Stimulated activated CD4-positive, alpha-beta T cell treated with anti-CD3 and anti-CD28 coated beads, Interleukin-4, amount 100 ng/mL, for 1 hour (primary cell): ENCODE measurements around the gene TMIE.

Experiments used
- DNase-seq: peaks from one replicate; pipeline ENCODE4 v3.0.0-alpha.2; 2020

The TMIE gene

GRCh38 chr3:46701181-46701939 lies at the start of gene TMIE:
TMIE (plus strand) TSS chr3:46701392; CDS start chr3:46701488, 96 bp downstream.
- no peak for DNase-seq

- no peak for DNase-seq
Observed at GRCh38 chr3:46655271-46655670, 45.9 kb upstream of the TMIE start.

- DNase-seq: no peak
Observed at GRCh38 chr3:46656778-46657556, 44.2 kb upstream of the TMIE start.

GRCh38 chr3:46659285-46659684 lies 41.9 kb upstream of the TMIE start:
- no peak for DNase-seq

- DNase-seq: no peak
Observed at GRCh38 chr3:46660003-46660402, 41.2 kb upstream of the TMIE start.

GRCh38 chr3:46660543-46661523 lies 40.4 kb upstream of the TMIE start:
- no peak for DNase-seq

GRCh38 chr3:46661776-46662766 lies 39.1 kb upstream of the TMIE start:
- DNase-seq: no peak

GRCh38 chr3:46662771-46663551 lies 38.2 kb upstream of the TMIE start:
- DNase-seq: no peak

GRCh38 chr3:46663591-46664135 lies 37.5 kb upstream of the TMIE start:
- DNase-seq: no peak

- no peak for DNase-seq
Observed at GRCh38 chr3:46664188-46664970, 36.8 kb upstream of the TMIE start.

GRCh38 chr3:46664971-46665762 lies 36.0 kb upstream of the TMIE start:
- DNase-seq: no peak

- no peak for DNase-seq
Observed at GRCh38 chr3:46665763-46666452, 35.3 kb upstream of the TMIE start.

GRCh38 chr3:46666453-46666845 lies 34.7 kb upstream of the TMIE start:
- no peak for DNase-seq

GRCh38 chr3:46667061-46667621 lies 34.1 kb upstream of the TMIE start:
- no peak for DNase-seq

- DNase-seq: no peak
Observed at GRCh38 chr3:46667657-46668056, 33.5 kb upstream of the TMIE start.

- no peak for DNase-seq
Observed at GRCh38 chr3:46668116-46668515, 33.1 kb upstream of the TMIE start.

- no peak for DNase-seq
Observed at GRCh38 chr3:46668591-46668990, 32.6 kb upstream of the TMIE start.
